DND-41 (cell line): Measurements from ENCODE around the gene PDIA2.

ENCODE experiments used
- CTCF ChIP-seq: IDR thresholded peaks from 2 replicates; pipeline ENCODE4 v1.5.1; 2012; ENCODE audit warnings: borderline replicate concordance, low read length, moderate library complexity, mild to moderate bottlenecking; ENCODE audit not compliant: poor library complexity, severe bottlenecking; ENCODE audit errors: extremely low read depth
- EZH2 ChIP-seq: IDR thresholded peaks from 3 replicates; pipeline ENCODE4 v1.6.1; 2012; ENCODE audit warnings: borderline replicate concordance, low read depth, mild to moderate bottlenecking, moderate library complexity, low read length, inconsistent platforms; ENCODE audit not compliant: severe bottlenecking

- TF ChIP-seq CTCF = no peak
- no peak for TF ChIP-seq EZH2
Measured at GRCh38 chr16:259814-260253, 23.1 kb upstream of the PDIA2 start.
